Adrenal gland (tissue), 5 donors: ENCODE measurements around the gene CYP26A1.

Experiments used
- CTCF ChIP-seq, 6 experiments: fragments of 450-650 bp in 4 of 6; fragments of 200-600 bp in 2 of 6; sonication (generic) in 1 of 6; IDR thresholded peaks; 1 replicate in 5 of 6; 2 replicates in 1 of 6; pipeline versions ENCODE4 v1.5.1 to v1.8.0; 2016 to 2021; ENCODE audit warnings: antibody characterized with exemption in 6 of 6, mild to moderate bottlenecking in 2 of 6, moderate library complexity in 1 of 6
- POLR2A ChIP-seq, 2 donors: fragments of 450-650 bp; IDR thresholded peaks; one replicate each; pipeline ENCODE4 v1.6.1; 2017; ENCODE audit warnings: antibody characterized with exemption in 2 of 2, mild to moderate bottlenecking in 2 of 2, moderate library complexity in 1 of 2
- donor health status: DM: no; HTN: no; CAD: no.

GRCh38 chr10:93090619-93091018 lies 16.9 kb downstream of the CYP26A1 start:
- TF ChIP-seq CTCF (IDR thresholded peaks at IDR 0.05) = no peak
- TF ChIP-seq POLR2A (IDR thresholded peaks at IDR 0.05) = no peak
